ENCODE measurements around the gene PTPRK. TPM values are rescaled to one million over a fixed set of nuclear protein-coding genes. Genes with fewer than 3 reads are reported as not detected.

PTPRK gene
- total and polyA plus RNA-seq, 12 donors = 7.5 to 47.7 (median 35.7) TPM

- Histone ChIP-seq H3K36me3 (no peaks in the 10 kb centered on the region), H3K4me1 (peaks cover 0 to 28% (median 10%) of the 10 kb centered on the region in 9 donors), H3K9me3 (no peaks in the 10 kb centered on the region), H3K4me3 (no peak overlapping the region), H3K27me3 (no peaks in the 10 kb centered on the region), H3K27ac (no peak overlapping the region)
- intact Hi-C loops (cut with DNase I) = no loop called here
- DNase-seq (no peak), ATAC-seq (no peak)
- no peak for TF ChIP-seq CTCF (IDR thresholded peaks at IDR 0.05)
- 84 to 85% methylated on average over 2 of the region's 2 CpGs for WGBS, 2 donors
Observed at GRCh38 chr6:128310451-128310850, 209.9 kb downstream of the PTPRK start.

GRCh38 chr6:128307671-128308070 lies 212.7 kb downstream of the PTPRK start:
- ATAC-seq (no peak), DNase-seq (no peak)
- intact Hi-C loops (cut with DNase I) = no loop called here
- no peaks in the 10 kb centered on the region for H3K36me3 ChIP-seq
- H3K27ac ChIP-seq = no peak overlapping the region
- no peaks in the 10 kb centered on the region for H3K9me3 ChIP-seq
- H3K4me3 ChIP-seq = no peak overlapping the region
- peaks cover 0 to 10% (median 1%) of the 10 kb centered on the region in 9 donors for H3K4me1 ChIP-seq
- TF ChIP-seq CTCF (IDR thresholded peaks at IDR 0.05) = no peak
- no peaks in the 10 kb centered on the region for H3K27me3 ChIP-seq

GRCh38 chr6:128305976-128306375 lies 214.4 kb downstream of the PTPRK start:
- 92 to 98% methylated on average over 2 of the region's 2 CpGs for WGBS, 2 donors
- H3K27me3 ChIP-seq = no peaks in the 10 kb centered on the region
- TF ChIP-seq CTCF (IDR thresholded peaks at IDR 0.05) = no peak
- H3K4me3 ChIP-seq = no peak overlapping the region
- ATAC-seq = no peak
- intact Hi-C loops (cut with DNase I) = no loop called here
- no peak for DNase-seq
- no peak overlapping the region for H3K27ac ChIP-seq
- peaks cover 0 to 5% (median 0%) of the 10 kb centered on the region in 11 donors for H3K9me3 ChIP-seq
- peaks cover 0 to 10% (median 0%) of the 10 kb centered on the region in 9 donors for H3K4me1 ChIP-seq
- H3K36me3 ChIP-seq = no peaks in the 10 kb centered on the region

GRCh38 chr6:128305228-128305627 lies 215.2 kb downstream of the PTPRK start:
- no peak for DNase-seq
- 92 to 100% methylated on average over 1 of the region's 1 CpG for WGBS, 2 donors
- Histone ChIP-seq H3K27ac (no peak overlapping the region), H3K27me3 (no peaks in the 10 kb centered on the region), H3K4me1 (peaks cover 0 to 10% (median 0%) of the 10 kb centered on the region in 9 donors), H3K4me3 (no peak overlapping the region), H3K9me3 (peaks cover 0 to 5% (median 0%) of the 10 kb centered on the region in 11 donors), H3K36me3 (no peaks in the 10 kb centered on the region)
- ATAC-seq = no peak
- TF ChIP-seq CTCF (IDR thresholded peaks at IDR 0.05) = no peak
- intact Hi-C loops (cut with DNase I) = no loop called here
